K562 (cell line): ENCODE data around the gene XRN1.
"Not testable (repeated sequence)": the region's sequence is repeated elsewhere in the genome, so short reads cannot be mapped to it uniquely, and the experiment has no call there.

Experiments used
- EP300 ChIP-seq: IDR thresholded peaks from 2 replicates; pipeline ENCODE4 v1.6.1; 2012; ENCODE audit warnings: low read length, improper control_type of control experiment
- HIVEP1 ChIP-seq: fragments of 250-450 bp; sonication (Bioruptor Pico); IDR thresholded peaks from 2 replicates; pipeline ENCODE4 v1.4.0; 2020; ENCODE audit warnings: mild to moderate bottlenecking
- PHB2 ChIP-seq: fragments of 450-650 bp; IDR thresholded peaks from 2 replicates; pipeline ENCODE4 v1.6.1; 2017; ENCODE audit warnings: low read depth
- POLR2A ChIP-seq: fragments of 450-650 bp; conservative IDR thresholded peaks from 2 replicates; pipeline ENCODE4 v1.6.1; 2016
- SMAD3 ChIP-seq: fragments of 450-650 bp; formaldehyde crosslinking; conservative IDR thresholded peaks from 2 replicates; pipeline ENCODE4 v1.4.0; 2020; ENCODE audit warnings: mild to moderate bottlenecking
- SP1 ChIP-seq: sonication (generic); formaldehyde crosslinking; IDR thresholded peaks from 2 replicates; pipeline ENCODE4 v1.8.1; 2022; ENCODE audit warnings: mild to moderate bottlenecking, missing genetic modification reagents
- SREBF2 ChIP-seq: sonication (generic); formaldehyde crosslinking; IDR thresholded peaks from 2 replicates; pipeline ENCODE4 v1.4.0; 2020; ENCODE audit warnings: mild to moderate bottlenecking, missing genetic modification reagents
- ZNF263 ChIP-seq: sonication (generic); formaldehyde crosslinking; IDR thresholded peaks from 2 replicates; pipeline ENCODE4 v1.8.0; 2022; ENCODE audit warnings: mild to moderate bottlenecking, missing genetic modification reagents, borderline replicate concordance
- TF ChIP-seq, protein P1 (sequence below), 3 experiments: IDR thresholded peaks in 2 of 3; conservative IDR thresholded peaks in 1 of 3; 2 replicates each; pipeline ENCODE4 v1.5.1; 2011 to 2012; ENCODE audit warnings: low read length in 3 of 3, mild to moderate bottlenecking in 3 of 3, control low read depth in 2 of 3, improper control_type of control experiment in 1 of 3, inconsistent platforms in 1 of 3, low read depth in 1 of 3, mixed read lengths in 1 of 3, moderate library complexity in 1 of 3; ENCODE audit not compliant: insufficient read depth in 2 of 3
- TF ChIP-seq, protein P2 (sequence below), 2 experiments: fragments of 450-650 bp in 1 of 2; sonication (generic) in 1 of 2; formaldehyde crosslinking in 1 of 2; IDR thresholded peaks; 2 replicates each; pipeline versions ENCODE4 v1.7.1 to v1.9.0; 2016 to 2022; ENCODE audit warnings: inconsistent platforms in 1 of 2, mild to moderate bottlenecking in 1 of 2, missing genetic modification reagents in 1 of 2
- TF ChIP-seq, protein P3 (sequence below): sonication (generic); formaldehyde crosslinking; IDR thresholded peaks from 2 replicates; pipeline ENCODE4 v1.8.1; 2023; ENCODE audit warnings: mild to moderate bottlenecking, missing genetic modification reagents
- TF ChIP-seq, protein P4 (sequence below): sonication (generic); formaldehyde crosslinking; IDR thresholded peaks from 2 replicates; pipeline ENCODE4 v1.9.0; 2022; ENCODE audit warnings: mild to moderate bottlenecking, missing genetic modification reagents

DNA sequence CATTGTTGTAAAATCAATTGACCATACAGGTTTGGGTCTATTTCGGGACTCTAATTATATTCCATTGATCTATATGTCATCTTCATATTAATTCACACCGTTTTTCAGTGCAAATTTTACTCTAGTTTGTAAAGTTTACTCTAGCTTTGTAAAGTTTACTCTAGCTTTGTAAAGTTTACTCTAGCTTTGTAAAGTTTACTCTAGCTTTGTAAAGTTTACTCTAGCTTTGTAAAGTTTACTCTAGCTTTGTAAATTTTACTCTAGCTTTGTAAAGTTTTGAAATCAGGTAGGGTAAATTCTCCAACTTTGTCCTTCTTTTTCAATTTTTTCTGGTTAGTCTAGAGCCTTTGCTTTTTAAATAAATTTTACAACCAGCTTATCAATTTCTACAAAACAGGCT is 84.4 kb downstream of the XRN1 start:
- TF ChIP-seq, protein P1, sequence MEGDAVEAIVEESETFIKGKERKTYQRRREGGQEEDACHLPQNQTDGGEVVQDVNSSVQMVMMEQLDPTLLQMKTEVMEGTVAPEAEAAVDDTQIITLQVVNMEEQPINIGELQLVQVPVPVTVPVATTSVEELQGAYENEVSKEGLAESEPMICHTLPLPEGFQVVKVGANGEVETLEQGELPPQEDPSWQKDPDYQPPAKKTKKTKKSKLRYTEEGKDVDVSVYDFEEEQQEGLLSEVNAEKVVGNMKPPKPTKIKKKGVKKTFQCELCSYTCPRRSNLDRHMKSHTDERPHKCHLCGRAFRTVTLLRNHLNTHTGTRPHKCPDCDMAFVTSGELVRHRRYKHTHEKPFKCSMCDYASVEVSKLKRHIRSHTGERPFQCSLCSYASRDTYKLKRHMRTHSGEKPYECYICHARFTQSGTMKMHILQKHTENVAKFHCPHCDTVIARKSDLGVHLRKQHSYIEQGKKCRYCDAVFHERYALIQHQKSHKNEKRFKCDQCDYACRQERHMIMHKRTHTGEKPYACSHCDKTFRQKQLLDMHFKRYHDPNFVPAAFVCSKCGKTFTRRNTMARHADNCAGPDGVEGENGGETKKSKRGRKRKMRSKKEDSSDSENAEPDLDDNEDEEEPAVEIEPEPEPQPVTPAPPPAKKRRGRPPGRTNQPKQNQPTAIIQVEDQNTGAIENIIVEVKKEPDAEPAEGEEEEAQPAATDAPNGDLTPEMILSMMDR (IDR thresholded peaks at IDR 0.05 in 2 of 3, conservative IDR thresholded peaks at IDR 0.05 in 1 of 3; ENCODE audit: insufficient read depth in 2 of 3, low read depth in 1 of 3, low read length in 3 of 3): not testable (repeated sequence)
- TF ChIP-seq, protein P2, sequence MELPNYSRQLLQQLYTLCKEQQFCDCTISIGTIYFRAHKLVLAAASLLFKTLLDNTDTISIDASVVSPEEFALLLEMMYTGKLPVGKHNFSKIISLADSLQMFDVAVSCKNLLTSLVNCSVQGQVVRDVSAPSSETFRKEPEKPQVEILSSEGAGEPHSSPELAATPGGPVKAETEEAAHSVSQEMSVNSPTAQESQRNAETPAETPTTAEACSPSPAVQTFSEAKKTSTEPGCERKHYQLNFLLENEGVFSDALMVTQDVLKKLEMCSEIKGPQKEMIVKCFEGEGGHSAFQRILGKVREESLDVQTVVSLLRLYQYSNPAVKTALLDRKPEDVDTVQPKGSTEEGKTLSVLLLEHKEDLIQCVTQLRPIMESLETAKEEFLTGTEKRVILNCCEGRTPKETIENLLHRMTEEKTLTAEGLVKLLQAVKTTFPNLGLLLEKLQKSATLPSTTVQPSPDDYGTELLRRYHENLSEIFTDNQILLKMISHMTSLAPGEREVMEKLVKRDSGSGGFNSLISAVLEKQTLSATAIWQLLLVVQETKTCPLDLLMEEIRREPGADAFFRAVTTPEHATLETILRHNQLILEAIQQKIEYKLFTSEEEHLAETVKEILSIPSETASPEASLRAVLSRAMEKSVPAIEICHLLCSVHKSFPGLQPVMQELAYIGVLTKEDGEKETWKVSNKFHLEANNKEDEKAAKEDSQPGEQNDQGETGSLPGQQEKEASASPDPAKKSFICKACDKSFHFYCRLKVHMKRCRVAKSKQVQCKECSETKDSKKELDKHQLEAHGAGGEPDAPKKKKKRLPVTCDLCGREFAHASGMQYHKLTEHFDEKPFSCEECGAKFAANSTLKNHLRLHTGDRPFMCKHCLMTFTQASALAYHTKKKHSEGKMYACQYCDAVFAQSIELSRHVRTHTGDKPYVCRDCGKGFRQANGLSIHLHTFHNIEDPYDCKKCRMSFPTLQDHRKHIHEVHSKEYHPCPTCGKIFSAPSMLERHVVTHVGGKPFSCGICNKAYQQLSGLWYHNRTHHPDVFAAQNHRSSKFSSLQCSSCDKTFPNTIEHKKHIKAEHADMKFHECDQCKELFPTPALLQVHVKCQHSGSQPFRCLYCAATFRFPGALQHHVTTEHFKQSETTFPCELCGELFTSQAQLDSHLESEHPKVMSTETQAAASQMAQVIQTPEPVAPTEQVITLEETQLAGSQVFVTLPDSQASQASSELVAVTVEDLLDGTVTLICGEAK (IDR thresholded peaks at IDR 0.05): not testable (repeated sequence)
- TF ChIP-seq, protein P2 (CRISPR knock-in tag; IDR thresholded peaks at IDR 0.05): not testable (repeated sequence)
- TF ChIP-seq ZNF263 (CRISPR knock-in tag); SMAD3 (CRISPR knock-in tag); SREBF2 (CRISPR knock-in tag); PHB2; SP1 (CRISPR knock-in tag); HIVEP1; POLR2A; EP300: not testable (repeated sequence)
- TF ChIP-seq, protein P3, sequence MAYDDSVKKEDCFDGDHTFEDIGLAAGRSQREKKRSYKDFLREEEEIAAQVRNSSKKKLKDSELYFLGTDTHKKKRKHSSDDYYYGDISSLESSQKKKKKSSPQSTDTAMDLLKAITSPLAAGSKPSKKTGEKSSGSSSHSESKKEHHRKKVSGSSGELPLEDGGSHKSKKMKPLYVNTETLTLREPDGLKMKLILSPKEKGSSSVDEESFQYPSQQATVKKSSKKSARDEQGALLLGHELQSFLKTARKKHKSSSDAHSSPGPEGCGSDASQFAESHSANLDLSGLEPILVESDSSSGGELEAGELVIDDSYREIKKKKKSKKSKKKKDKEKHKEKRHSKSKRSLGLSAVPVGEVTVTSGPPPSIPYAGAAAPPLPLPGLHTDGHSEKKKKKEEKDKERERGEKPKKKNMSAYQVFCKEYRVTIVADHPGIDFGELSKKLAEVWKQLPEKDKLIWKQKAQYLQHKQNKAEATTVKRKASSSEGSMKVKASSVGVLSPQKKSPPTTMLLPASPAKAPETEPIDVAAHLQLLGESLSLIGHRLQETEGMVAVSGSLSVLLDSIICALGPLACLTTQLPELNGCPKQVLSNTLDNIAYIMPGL: not testable (repeated sequence)
- TF ChIP-seq, protein P4, sequence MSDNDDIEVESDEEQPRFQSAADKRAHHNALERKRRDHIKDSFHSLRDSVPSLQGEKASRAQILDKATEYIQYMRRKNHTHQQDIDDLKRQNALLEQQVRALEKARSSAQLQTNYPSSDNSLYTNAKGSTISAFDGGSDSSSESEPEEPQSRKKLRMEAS (CRISPR knock-in tag): not testable (repeated sequence)
